HL-60/S4 treated with retinoic acid at 250 ng/mL for 4 days and 3 days (cell line): ENCODE data around the gene MRM1.

ENCODE experiments used
- in situ Hi-C: fragments of 300-500 bp; cut with MboI; formaldehyde crosslinking; loops from 2 replicates; pipeline ENCODE4 v1.7.0; 2022; ENCODE audit warnings: low sequenced_read_pairs

The MRM1 gene, protein sequence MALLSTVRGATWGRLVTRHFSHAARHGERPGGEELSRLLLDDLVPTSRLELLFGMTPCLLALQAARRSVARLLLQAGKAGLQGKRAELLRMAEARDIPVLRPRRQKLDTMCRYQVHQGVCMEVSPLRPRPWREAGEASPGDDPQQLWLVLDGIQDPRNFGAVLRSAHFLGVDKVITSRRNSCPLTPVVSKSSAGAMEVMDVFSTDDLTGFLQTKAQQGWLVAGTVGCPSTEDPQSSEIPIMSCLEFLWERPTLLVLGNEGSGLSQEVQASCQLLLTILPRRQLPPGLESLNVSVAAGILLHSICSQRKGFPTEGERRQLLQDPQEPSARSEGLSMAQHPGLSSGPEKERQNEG

GRCh38 chr17:36601303-36602029 is at the start of gene MRM1:
Gene MRM1 (plus strand): TSS chr17:36601583. CDS start chr17:36601811, 228 bp downstream.
- in situ Hi-C loops, result loop anchor here (25.0 kb wide), 2 partner anchors 636 to 786 kb away; partner anchors contain the start of gene C17orf78

DNA sequence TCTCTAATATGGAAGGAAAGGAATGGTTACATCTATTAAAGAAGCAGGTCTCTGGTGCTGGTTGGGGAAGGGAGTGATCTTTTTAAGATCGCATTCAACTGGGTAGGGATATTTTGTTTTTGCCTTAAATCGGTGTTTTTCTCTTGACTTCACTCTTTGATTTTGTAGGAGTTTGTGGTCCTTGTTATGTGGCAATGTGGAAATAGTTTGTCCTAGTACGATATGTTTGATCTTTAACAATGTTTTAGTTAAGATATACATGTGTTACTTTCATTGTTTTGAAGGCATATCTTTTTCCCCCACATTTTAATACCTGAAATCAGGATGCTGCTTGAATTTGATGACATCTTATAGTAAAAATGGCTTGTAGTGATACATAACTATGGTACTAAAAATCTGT is 47.9 kb upstream of the MRM1 start:
- in situ Hi-C loops, result no loop called here

- in situ Hi-C loops, result no loop called here
Measured at GRCh38 chr17:36566081-36566480, 35.3 kb upstream of the MRM1 start.

GRCh38 chr17:36575028-36575427 is 26.4 kb upstream of the MRM1 start:
- in situ Hi-C loops, result loop anchor here (25.0 kb wide), 1 partner anchor 112 kb away; no protein-coding TSS in a partner anchor

GRCh38 chr17:36576793-36577192 is 24.6 kb upstream of the MRM1 start:
- in situ Hi-C loops, result loop anchor here (25.0 kb wide), 1 partner anchor 111 kb away; no protein-coding TSS in a partner anchor

DNA sequence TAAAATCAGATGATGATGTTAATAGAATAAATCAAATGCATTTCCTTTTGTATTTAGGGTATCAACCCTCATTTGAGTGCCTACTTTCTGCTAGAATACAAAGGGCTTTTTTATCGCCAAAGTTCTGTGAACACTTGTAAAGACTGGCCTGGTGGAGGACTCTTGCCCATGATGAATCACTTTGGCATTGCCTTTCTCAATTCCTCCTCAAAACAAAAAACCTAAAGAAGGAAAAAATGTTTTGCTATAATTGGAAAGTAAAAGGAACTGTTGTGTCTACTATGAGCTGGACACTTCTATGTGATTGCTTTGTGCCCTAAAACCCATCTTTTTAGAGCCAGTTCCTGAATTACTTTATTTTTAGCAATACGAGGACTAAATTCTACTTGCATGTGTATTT is 22.7 kb upstream of the MRM1 start:
- in situ Hi-C loops, result loop anchor here (25.0 kb wide), 1 partner anchor 109 kb away; no protein-coding TSS in a partner anchor

DNA sequence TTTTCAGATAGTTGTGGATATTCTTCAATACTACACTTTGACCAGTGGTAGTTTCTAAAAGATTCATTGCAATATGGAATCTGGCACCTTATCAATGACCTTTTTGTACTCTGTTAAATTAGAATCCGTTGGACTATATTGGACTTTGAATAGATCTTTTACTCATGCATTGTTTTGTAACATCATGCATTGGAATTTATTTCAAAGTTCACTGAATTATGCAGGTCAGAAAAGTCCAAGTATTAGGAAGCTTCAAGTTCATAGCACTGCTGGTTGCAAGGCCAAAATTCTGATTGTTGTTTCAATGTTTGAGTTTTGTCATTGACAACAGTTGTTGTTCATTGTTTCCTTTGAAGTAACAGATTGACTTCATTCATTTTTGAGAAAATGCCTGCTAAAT is 17.6 kb upstream of the MRM1 start:
- in situ Hi-C loops, result loop anchor here (25.0 kb wide), 1 partner anchor 104 kb away; no protein-coding TSS in a partner anchor

DNA sequence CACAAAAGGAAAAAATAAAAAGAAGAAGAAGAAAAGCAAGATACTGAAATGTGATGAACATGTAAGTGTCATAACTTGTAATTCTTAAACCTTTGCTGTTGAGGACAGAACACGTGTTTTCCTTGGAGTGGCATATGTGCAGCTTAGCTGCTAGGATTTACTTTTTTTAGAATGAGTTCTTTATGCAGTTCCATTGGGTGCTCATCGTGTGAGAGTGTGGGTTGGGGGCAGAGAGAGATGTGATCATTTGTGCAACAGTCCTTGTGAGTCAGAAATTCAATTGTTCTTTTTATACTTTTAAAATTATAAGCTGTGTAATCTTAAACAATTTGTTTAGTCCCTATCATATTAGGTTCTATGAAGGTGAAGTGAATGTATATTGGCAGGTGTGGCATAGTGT is 15.2 kb upstream of the MRM1 start:
- in situ Hi-C loops, result loop anchor here (25.0 kb wide), 1 partner anchor 101 kb away; no protein-coding TSS in a partner anchor

- in situ Hi-C loops, result loop anchor here (25.0 kb wide), 1 partner anchor 97 kb away; no protein-coding TSS in a partner anchor
Measured at GRCh38 chr17:36590082-36590481, 11.3 kb upstream of the MRM1 start.

- in situ Hi-C loops, result loop anchor here (25.0 kb wide), 1 partner anchor 96 kb away; no protein-coding TSS in a partner anchor
Measured at GRCh38 chr17:36591434-36592315, 9.7 kb upstream of the MRM1 start, which contains the start of gene DHRS11. Gene DHRS11 (plus strand): TSS chr17:36591879. CDS start chr17:36592010, 131 bp downstream.

- in situ Hi-C loops, result loop anchor here (25.0 kb wide), 1 partner anchor 95 kb away; no protein-coding TSS in a partner anchor
Measured at GRCh38 chr17:36592316-36592715, 9.1 kb upstream of the MRM1 start.

DNA sequence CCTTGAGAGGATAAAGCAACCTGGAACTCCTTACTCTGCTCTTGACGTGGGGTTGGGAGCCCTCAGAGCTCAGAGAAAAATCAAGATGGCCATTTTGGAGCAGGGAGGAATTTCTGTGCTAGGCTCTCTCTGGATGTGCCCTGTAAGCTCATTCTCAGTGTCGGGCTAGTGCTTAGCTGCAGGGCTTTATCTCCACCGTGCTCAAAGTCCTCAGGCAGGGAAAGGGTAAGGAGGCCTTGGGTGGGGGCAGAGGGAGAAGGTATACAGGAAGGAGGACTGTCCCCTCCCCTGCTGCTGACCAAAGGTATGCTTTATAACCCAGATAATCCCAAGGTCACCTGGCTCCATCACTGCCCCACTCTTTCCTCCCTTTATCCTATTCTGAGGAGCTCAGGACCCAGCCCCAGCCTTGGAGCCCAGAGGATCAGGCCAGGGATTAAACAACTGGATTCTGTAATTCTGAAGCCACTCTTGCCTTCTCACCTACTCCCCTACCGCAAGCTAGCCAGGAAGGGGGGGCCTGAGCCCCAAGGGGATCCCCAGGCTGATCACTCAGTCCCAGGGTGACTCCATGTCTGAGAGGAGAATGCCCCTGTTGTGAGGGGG is 8.6 kb upstream of the MRM1 start:
- in situ Hi-C loops, result loop anchor here (25.0 kb wide), 1 partner anchor 94 kb away; no protein-coding TSS in a partner anchor

GRCh38 chr17:36593656-36594316 is 7.6 kb upstream of the MRM1 start:
- in situ Hi-C loops, result loop anchor here (25.0 kb wide), 1 partner anchor 94 kb away; no protein-coding TSS in a partner anchor

GRCh38 chr17:36594626-36595401 is 6.6 kb upstream of the MRM1 start:
- in situ Hi-C loops, result loop anchor here (25.0 kb wide), 1 partner anchor 92 kb away; no protein-coding TSS in a partner anchor

DNA sequence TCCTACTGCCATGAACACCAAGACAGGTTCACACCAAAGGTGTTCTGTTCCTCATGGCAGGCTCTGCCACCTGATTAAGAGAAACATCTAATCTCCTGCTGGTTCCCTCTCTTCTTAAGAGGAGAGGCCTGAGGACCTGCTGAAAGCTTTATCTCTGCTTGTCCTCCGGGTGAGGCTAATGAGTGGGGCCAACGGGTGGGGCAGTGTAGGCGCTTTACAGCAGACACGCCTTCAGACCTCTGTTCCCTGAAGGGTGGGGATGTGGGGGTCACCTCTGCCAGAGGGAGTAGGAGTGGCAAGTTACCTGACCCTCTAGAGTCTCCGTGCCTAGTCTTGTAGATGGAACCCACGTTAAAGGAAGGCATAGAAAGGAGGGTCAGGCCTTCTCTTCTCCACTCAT is 4.2 kb upstream of the MRM1 start:
- in situ Hi-C loops, result loop anchor here (25.0 kb wide), 1 partner anchor 90 kb away; no protein-coding TSS in a partner anchor

DNA sequence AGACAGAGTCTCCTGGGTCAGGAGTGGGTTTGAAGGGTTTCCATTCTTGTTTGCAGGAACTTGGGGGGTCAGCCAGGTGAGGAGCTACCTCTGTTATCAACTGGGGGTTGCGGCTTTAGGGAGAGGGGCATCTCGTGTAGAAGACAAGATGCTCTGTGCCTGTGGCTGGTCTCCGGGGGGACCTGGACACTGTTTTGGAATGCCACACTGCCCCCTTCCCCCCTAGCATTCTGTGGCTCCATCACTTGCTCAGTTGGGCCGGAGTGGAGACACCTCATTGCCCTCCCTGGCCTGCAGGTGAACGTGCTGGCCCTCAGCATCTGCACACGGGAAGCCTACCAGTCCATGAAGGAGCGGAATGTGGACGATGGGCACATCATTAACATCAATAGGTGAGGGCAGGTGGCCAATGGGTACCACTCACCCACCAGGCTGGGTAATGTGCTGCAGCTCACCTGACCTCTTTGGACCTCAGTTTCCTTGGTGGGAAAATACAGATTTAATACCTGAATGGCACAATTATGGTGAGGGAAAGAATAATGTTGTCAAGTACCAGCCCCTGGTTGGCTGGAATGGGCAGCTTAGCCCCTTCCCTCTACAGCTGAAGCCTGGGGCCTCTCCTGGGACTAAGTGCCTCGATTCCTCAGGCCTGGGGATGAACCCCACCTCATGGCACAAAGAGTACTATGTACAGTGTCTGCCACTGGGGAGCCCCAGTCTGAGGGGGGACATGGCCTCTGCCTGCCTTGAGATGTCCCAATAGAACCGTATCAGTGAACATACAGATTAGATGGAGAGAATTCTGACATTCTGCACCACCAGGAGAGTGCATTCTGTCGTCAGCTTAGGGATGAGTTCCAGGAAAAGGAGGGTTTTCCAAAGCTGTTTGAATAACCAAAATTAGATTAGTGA is 3.3 kb upstream of the MRM1 start:
- in situ Hi-C loops, result loop anchor here (25.0 kb wide), 1 partner anchor 89 kb away; no protein-coding TSS in a partner anchor

DNA sequence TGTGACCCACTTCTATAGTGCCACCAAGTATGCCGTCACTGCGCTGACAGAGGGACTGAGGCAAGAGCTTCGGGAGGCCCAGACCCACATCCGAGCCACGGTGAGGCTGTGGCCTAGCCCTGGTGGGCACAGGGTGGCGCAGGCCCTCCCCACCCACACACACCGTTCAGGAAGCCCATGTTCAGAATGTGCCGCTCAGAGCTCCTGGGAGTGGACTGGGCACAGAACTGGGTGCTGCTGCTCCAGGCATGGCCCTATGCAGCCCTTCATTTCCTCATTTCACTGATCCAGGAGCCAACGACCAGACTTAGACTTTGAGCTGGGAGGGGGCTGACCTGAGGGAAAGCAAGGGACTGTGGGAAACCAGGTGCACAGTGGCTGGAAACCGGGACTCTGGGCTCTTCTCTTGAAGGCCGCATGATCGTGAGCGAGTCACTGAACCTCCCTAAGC is 2.4 kb upstream of the MRM1 start:
- in situ Hi-C loops, result loop anchor here (25.0 kb wide), 1 partner anchor 88 kb away; no protein-coding TSS in a partner anchor
